GM12801 (cell line): ENCODE data around the gene THSD4.

Source experiments
- TF ChIP-seq, protein P1 (sequence below): IDR thresholded peaks from one replicate; pipeline ENCODE4 v1.5.1; 2011; ENCODE audit warnings: control low read depth; ENCODE audit not compliant: insufficient read length; ENCODE audit errors: extremely low read depth

The THSD4 gene

DNA sequence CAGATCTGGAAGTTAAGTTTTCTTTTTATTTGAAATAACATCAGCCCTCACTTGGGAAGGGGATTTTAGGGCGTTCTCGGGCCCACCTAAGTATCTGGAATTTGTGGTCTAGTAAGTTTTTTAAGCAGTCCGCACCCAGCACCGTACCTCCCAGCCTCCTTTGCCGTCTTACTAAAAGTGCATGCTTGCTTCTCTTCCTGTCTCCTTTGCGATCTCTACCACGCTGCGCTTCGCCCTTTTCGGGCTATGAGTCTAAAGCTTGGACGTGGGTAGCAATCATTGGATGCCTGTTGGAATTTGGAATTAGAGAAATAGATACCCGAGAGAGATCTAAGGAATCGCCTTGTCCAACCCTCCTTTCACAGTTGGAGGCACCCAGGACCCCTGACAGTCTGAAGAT lies 1.1 kb downstream of the THSD4 start:
- TF ChIP-seq, protein P1, sequence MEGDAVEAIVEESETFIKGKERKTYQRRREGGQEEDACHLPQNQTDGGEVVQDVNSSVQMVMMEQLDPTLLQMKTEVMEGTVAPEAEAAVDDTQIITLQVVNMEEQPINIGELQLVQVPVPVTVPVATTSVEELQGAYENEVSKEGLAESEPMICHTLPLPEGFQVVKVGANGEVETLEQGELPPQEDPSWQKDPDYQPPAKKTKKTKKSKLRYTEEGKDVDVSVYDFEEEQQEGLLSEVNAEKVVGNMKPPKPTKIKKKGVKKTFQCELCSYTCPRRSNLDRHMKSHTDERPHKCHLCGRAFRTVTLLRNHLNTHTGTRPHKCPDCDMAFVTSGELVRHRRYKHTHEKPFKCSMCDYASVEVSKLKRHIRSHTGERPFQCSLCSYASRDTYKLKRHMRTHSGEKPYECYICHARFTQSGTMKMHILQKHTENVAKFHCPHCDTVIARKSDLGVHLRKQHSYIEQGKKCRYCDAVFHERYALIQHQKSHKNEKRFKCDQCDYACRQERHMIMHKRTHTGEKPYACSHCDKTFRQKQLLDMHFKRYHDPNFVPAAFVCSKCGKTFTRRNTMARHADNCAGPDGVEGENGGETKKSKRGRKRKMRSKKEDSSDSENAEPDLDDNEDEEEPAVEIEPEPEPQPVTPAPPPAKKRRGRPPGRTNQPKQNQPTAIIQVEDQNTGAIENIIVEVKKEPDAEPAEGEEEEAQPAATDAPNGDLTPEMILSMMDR, result no peak

DNA sequence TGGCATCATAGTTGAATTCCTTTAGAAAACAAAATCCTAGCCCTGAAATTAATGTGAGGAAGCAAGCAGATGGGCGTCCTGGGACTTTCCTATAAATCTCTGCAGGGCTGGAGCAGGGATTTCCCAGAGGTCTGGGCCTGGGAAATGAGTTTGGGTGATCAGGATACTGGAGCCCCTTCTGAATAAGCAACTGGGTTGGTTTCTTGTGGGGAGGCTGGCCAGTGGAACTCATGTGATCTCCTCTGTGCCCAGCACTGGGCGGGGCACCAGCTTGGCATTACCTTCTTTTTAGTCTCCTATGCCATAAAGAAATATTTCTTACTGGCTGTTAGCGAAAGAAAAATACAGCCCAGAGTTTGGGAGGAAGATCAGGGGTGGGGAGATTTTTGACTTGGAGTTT lies 1.7 kb downstream of the THSD4 start:
- TF ChIP-seq, protein P1, result no peak

DNA sequence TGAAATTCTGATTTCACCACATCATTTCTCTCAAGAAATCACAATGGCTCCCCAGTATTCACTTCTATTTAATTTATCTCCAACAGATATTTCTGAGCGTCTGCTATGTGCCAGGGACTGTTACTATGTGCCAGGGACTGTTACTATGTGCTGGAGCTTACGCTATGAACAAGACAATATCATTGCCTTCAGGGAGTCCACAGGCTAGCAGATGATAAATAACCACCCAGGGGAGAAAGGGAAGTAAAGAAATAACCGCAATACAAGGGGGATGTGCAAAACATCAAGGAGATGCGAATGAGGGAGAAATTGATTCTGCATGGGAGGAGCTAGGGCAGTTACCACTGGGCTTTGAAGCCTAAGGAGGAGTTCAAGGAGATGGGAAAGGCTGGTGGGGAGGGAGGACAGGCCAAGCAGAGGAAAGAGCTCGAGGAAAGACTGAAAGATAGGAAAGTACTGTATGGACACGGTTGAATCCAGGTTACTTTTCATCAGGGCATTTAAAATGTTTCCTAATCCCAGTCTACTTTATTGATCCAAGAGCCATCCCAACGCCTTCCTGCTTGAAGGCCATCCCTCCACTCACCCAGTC lies 2.5 kb downstream of the THSD4 start:
- TF ChIP-seq, protein P1, result no peak

DNA sequence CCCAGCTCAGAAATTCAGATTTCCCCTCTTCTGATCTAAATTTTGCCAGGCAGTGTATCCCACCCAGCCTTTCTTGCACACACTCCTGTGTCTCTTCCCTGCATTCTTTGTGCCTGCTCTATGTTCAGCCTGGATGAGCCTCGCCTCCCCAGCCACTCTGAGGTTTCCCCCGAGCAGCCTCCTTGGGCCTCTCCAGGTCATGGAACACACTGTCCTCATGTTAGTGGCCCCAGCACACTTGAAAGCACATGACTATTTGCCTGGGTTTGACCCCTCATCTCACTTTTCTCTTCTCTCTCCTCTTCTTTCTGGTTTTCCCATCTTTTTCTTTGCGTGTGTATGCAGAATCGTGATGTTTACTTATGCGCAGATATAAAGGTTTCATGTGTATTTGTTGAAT lies 3.1 kb downstream of the THSD4 start:
- TF ChIP-seq, protein P1, result no peak

DNA sequence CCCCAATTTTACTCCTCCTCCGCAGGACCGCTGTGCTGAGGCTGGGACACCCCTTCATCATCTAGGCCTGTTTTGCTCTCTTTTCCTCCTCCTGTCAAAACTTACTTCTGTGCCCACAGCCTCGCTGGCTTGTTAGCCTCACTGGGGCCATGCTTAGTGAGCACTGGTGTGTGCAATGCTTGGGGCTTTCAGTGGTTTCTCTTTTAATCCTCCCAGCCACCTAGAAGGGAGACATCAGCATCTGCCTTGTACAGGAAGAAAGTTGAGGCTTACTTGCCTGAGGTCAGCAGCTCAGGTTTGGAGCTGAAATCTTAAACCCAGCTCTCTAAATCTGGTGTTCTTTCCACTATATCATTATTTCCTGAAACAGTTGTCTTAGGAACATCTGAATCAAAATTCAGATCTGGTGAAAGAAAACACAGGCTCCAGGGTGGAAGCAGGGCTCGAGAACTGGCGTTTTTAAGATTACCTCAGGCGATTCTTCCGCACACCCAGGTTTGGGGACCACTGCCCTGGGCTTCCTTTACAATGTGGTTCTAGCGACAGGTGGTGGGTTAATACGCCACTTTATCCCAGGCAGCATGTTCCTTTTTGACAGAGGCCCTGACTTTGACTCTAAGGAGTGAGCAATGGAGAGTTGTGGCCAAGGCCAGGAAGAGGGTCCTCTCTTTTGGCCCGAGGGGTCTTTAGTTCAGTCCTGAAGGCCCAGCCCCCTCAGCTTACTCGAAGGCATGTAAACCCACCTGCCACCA lies 3.8 kb downstream of the THSD4 start:
- TF ChIP-seq, protein P1, result no peak

DNA sequence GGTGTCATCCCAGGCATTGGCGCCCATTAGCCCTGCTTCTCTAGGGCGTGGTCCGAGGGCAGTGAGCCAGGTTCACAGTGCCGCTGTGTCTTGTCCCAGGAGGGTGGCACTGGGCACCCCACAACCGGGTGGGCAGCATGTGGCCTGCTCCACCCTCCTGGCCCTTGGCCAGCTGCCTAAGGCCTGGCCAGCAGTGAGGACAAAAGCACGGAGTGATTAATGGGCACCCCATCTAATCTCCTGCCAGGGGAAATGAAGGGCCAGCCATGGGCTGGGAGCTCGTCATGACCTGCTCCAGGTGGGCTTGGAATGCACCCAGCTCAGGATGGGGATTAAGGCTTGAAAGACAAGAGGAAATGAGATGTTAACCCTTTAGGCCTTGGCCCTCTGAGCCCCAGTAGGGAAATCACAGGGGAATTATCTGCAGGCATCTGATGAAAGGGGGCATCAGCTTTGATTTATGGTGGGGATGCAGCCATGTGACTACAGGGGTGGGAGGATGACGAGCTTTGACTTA lies 5.2 kb downstream of the THSD4 start:
- TF ChIP-seq, protein P1, result no peak

DNA sequence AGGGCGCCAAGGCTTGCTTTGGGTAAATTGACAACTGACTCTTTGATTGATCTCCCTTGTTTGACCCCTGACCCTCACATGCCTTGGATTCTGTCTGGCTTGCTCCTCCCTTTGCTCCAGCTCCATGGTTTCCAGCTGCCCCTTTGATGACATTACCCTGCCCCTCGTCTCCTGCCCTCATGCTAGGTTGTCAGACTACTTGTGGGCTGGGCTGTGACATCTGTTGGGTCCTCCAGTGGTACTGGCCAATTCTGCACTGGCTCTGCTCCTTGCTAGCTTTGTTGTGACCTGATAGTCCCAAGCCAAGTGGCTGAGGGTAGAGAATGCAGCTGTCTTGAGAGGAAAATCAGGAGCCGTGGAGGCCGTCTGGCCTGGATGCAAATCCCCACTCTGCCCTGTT lies 6.2 kb downstream of the THSD4 start:
- TF ChIP-seq, protein P1, result no peak
